HTERT RPE-1 (cell line): ENCODE results near the gene PMS2.
"Not testable (repeated sequence)": the region's sequence is repeated elsewhere in the genome, so short reads cannot be mapped to it uniquely, and the experiment has no call there.

Experiments used
- in situ Hi-C: fragments of 300-500 bp; cut with MboI; formaldehyde crosslinking; loops from 4 replicates; pipeline ENCODE4 v1.14.3; 2020; ENCODE audit warnings: low sequenced_read_pairs

Gene PMS2

DNA sequence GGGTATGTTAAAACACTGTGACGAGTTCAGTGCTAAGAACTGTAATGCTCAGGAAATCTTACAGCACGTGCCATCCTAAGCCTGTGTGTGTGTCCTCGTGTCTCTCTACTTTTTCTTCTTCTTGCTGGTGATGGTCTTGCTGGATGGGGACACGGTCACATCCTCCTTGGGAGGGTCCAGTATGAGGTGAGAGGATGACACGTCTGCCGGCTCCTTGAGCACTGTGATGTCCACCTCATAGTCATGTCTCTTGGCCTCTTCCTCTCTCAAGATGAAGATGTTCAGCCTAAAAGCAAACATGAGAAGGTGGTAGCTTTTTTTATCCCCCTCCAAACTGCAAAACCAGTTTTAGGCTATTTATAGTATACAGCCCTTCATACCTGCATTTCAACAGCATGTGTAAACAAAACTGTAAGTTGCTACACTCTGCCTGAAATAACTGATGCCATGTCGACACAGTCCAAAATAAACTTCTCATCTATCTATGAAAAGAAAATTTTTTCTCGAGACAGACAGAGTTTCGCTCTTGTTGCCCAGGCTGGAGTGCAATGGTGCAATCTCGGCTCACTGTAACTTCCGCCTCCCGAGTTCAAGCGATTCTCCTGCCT lies 82.5 kb downstream of the PMS2 start:
- in situ Hi-C loops, result not testable (repeated sequence)

GRCh38 chr7:5924630-5925029 lies 84.2 kb downstream of the PMS2 start:
- in situ Hi-C loops, result not testable (repeated sequence)

- in situ Hi-C loops, result not testable (repeated sequence)
Observed at GRCh38 chr7:5924180-5924579, 84.7 kb downstream of the PMS2 start.
